ENCODE results near the gene MRO.

The MRO gene

GRCh38 chr18:50832754-50833153 is 12.9 kb upstream of the MRO start:
- no peak for DNase-seq

- no peak for DNase-seq
Measured at GRCh38 chr18:50830544-50830943, 10.7 kb upstream of the MRO start.

GRCh38 chr18:50829644-50830043 is 9.8 kb upstream of the MRO start:
- no peak for DNase-seq

GRCh38 chr18:50826027-50826426 is 6.2 kb upstream of the MRO start:
- no peak for DNase-seq

GRCh38 chr18:50825621-50826020 is 5.8 kb upstream of the MRO start:
- DNase-seq = no peak

- no peak for DNase-seq
Measured at GRCh38 chr18:50822756-50823155, 2.9 kb upstream of the MRO start.

- DNase-seq = no peak
Measured at GRCh38 chr18:50820901-50821520, 1.2 kb upstream of the MRO start.

GRCh38 chr18:50819027-50819727 is 639 bp downstream of the MRO start:
- DNase-seq = no peak

- peak in 1 of 2 donors; percentile 31 for DNase-seq
Measured at GRCh38 chr18:50816419-50817166, 3.2 kb downstream of the MRO start.

GRCh38 chr18:50814395-50814794 is 5.4 kb downstream of the MRO start:
- DNase-seq = no peak

- no peak for DNase-seq
Measured at GRCh38 chr18:50813353-50813752, 6.5 kb downstream of the MRO start.

GRCh38 chr18:50812834-50813233 is 7.0 kb downstream of the MRO start:
- no peak for DNase-seq

GRCh38 chr18:50807176-50807575 is 12.6 kb downstream of the MRO start:
- DNase-seq = no peak

GRCh38 chr18:50806208-50806616 is 13.6 kb downstream of the MRO start:
- peak in 1 of 2 donors; percentile 55 for DNase-seq

- DNase-seq = peak in 1 of 2 donors; percentile 16
Measured at GRCh38 chr18:50805732-50806131, 14.1 kb downstream of the MRO start.

GRCh38 chr18:50803592-50803991 is 16.2 kb downstream of the MRO start:
- no peak for DNase-seq

GRCh38 chr18:50802141-50802540 is 17.7 kb downstream of the MRO start:
- DNase-seq = no peak

- DNase-seq = no peak
Measured at GRCh38 chr18:50797142-50797541, 22.7 kb downstream of the MRO start.

GRCh38 chr18:50796495-50796894 is 23.3 kb downstream of the MRO start:
- no peak for DNase-seq

GRCh38 chr18:50793641-50794565 is 25.9 kb downstream of the MRO start:
- no peak for DNase-seq

- no peak for DNase-seq
Measured at GRCh38 chr18:50792885-50793284, 26.9 kb downstream of the MRO start.

GRCh38 chr18:50791599-50792438 is 28.0 kb downstream of the MRO start:
- DNase-seq = no peak

All from CD4-positive, alpha-beta T cell treated with Interleukin-4 for 1 hour (primary cell).